DND-41 (cell line): ENCODE measurements around the gene CADM2.

Source experiments
- CTCF ChIP-seq: IDR thresholded peaks from 2 replicates; pipeline ENCODE4 v1.5.1; 2012; ENCODE audit warnings: borderline replicate concordance, low read length, moderate library complexity, mild to moderate bottlenecking; ENCODE audit not compliant: poor library complexity, severe bottlenecking; ENCODE audit errors: extremely low read depth
- EZH2 ChIP-seq: IDR thresholded peaks from 3 replicates; pipeline ENCODE4 v1.6.1; 2012; ENCODE audit warnings: borderline replicate concordance, low read depth, mild to moderate bottlenecking, moderate library complexity, low read length, inconsistent platforms; ENCODE audit not compliant: severe bottlenecking

DNA sequence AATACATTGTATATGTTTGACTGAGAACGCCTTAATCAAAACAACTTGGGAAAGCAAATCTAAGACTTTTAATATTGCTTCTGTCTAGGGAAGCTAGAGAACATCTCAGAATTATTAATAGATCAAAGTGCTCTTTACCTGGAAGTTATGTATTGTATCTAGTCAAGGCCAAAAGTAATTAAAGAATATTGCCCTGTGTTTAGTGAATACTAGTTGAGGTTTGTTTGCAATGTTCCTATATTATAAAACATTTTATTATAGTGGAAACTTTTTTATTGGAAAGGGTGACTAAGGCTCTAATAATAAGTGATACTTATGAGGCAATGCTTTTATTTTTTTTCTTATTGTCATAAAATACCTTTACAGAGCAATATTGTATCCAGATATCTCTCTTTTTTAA, 118.2 kb downstream of the CADM2 start:
- TF ChIP-seq CTCF (no peak), EZH2 (no peak)
